ENCODE measurements around the gene CCR2.

The CCR2 gene

DNA sequence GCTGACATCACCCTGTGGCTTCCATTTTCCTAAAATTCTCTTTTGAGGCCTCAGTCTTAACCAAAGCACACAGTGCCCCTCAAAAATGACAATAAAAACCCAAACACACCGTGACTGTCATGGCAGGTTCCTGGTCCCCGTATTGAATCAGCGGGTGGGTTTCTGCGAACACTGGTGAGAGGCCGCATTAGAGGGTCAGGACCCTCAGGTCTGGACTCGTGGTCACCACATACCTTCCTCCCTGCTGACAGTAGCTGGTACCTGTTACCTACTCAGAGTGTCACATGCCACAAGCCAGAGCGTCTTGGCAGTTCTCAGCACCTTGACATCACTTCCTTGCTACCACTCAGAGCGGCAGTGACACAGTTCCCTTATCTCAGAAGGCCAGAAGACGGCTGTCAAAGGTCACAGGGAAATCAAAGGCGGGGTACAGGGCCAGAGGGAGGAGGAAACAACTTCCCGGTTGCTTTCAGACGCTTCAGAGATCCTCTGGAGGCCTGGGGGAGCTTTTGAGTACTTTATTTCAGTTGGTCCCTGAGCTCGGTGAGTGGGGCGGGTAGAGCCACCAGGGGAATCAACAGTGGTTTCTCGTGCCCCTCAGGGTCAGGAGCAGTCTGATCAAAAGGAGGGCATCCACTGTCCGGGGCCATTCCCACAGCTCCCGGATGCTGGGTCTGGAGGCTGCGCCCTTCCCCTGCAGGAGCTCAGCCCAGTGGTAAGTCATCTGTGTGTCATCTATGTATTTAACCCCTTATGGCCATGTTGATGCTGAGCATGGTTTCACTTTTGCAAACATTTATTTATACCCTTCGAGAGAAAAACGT is 53.1 kb downstream of the CCR2 start, which contains the start of the genes CCR5AS and CCRL2:
CCR5AS (minus strand) TSS at position 279 of the 824 bp plus-strand sequence.
CCRL2 (plus strand) TSS at position 472 of the 824 bp plus-strand sequence. CDS start 821 bp downstream, outside the sequence.
- DNase-seq = no peak

DNA sequence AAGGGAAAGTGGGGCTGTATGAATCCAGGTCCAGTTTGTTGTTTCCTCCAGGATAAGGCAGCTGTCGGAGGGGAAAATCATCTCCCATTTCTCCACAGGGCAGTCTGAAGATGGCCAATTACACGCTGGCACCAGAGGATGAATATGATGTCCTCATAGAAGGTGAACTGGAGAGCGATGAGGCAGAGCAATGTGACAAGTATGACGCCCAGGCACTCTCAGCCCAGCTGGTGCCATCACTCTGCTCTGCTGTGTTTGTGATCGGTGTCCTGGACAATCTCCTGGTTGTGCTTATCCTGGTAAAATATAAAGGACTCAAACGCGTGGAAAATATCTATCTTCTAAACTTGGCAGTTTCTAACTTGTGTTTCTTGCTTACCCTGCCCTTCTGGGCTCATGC is 54.1 kb downstream of the CCR2 start:
- no peak for DNase-seq

DNA sequence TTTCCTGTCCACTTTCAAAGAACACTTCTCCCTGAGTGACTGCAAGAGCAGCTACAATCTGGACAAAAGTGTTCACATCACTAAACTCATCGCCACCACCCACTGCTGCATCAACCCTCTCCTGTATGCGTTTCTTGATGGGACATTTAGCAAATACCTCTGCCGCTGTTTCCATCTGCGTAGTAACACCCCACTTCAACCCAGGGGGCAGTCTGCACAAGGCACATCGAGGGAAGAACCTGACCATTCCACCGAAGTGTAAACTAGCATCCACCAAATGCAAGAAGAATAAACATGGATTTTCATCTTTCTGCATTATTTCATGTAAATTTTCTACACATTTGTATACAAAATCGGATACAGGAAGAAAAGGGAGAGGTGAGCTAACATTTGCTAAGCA is 54.9 kb downstream of the CCR2 start:
- DNase-seq = no peak

DNA sequence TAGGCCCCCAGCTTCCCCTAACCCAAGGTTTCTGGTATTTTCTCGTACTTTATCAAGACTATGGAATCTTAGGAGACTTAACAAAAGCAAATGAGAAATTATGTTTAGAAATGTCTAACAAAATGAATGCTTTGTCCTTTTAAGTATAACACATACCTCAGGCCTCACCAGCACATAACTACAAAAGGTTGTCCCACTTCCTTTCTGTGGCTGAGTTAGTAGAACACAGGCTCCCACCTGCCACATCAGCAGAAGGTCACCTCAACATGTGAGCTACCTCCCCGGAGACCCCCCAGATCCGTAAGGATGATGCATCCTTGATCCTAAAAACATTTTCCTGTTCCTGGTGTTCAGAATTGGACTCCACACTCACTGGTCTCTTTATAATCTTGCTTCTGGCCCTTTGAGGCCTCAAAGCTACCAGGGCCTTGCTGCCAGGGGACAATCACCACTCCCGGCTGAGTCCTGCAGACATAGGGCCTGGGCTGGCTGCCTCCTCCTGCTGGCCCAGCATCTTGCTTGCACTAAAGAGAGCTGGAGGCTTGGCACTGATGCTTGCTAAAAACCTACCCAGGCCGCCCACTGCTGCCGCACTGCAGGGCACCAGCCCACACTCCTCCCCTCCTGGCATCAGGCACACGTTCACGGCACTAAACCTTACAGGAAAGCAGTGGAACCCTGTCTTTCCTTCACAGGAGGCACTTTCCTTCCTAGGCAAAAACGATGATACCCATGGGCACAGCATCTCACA is 56.0 kb downstream of the CCR2 start:
- no peak for DNase-seq

Data from T1000 (cell line).